ENCODE measurements around the gene ZMYM4.
A peak's percentile ranks its signal among the peaks of the same experiment; 100 is the strongest.
"Not testable (repeated sequence)": the region's sequence is repeated elsewhere in the genome, so short reads cannot be mapped to it uniquely, and the experiment has no call there.

ZMYM4 gene

GRCh38 chr1:35319988-35320713, 51.6 kb downstream of the ZMYM4 start:
- no peak overlapping the region for H4K8ac ChIP-seq (ENCODE audit: low read depth, low read length)
- no peak overlapping the region for H3K4ac ChIP-seq (ENCODE audit: low read depth, low read length)
- no peak overlapping the region for H3K4me3 ChIP-seq (ENCODE audit: low read length)
- no peak overlapping the region for H3K4me2 ChIP-seq (ENCODE audit: low read length)
- H3K56ac ChIP-seq (ENCODE audit: low read length): no peak overlapping the region
- no peak overlapping the region for H2BK120ac ChIP-seq (ENCODE audit: low read depth, low read length)
- H3K18ac ChIP-seq (ENCODE audit: low read length): no peak overlapping the region
- H3K9ac ChIP-seq (ENCODE audit: low read length): no peak overlapping the region
- H3K27ac ChIP-seq (ENCODE audit: low read depth, low read length): no peak overlapping the region
- no CpG with 5 or more reads among the region's 4 CpGs for WGBS (ENCODE audit: extremely low coverage, insufficient coverage, low lambda C conversion rate)
- H3K27me3 ChIP-seq (ENCODE audit: insufficient read depth, low read length, poor library complexity): no peaks in the 10 kb centered on the region
- no peak for DNase-seq
- no peaks in the 10 kb centered on the region for H3K4me1 ChIP-seq (ENCODE audit: control insufficient read depth, low read depth, low read length)
- H3K79me1 ChIP-seq (ENCODE audit: low read length): peaks cover 11% of the 10 kb centered on the region
- no peak overlapping the region for H2BK5ac ChIP-seq (ENCODE audit: low read length)
- no peak overlapping the region for H4K5ac ChIP-seq (ENCODE audit: low read length)
- no peaks in the 10 kb centered on the region for H3K36me3 ChIP-seq (ENCODE audit: control insufficient read depth, insufficient read depth, low read length)
- no peak overlapping the region for H2BK15ac ChIP-seq (replicated peaks; ENCODE audit: low read depth)
- H3K79me2 ChIP-seq (ENCODE audit: control insufficient read depth, insufficient read depth, low read length): peaks cover 14% of the 10 kb centered on the region
- H2AK5ac ChIP-seq (ENCODE audit: low read length): no peak overlapping the region
- no peak overlapping the region for H3K23ac ChIP-seq (ENCODE audit: low read length)

- H2BK120ac ChIP-seq (ENCODE audit: low read depth, low read length): no peak overlapping the region
- no peaks in the 10 kb centered on the region for H3K27me3 ChIP-seq (ENCODE audit: insufficient read depth, low read length, poor library complexity)
- peaks cover 9% of the 10 kb centered on the region for H3K79me1 ChIP-seq (ENCODE audit: low read length)
- no peak overlapping the region for H3K4me3 ChIP-seq (ENCODE audit: low read length)
- no peak overlapping the region for H3K18ac ChIP-seq (ENCODE audit: low read length)
- DNase-seq: no peak
- no peaks in the 10 kb centered on the region for H3K4me1 ChIP-seq (ENCODE audit: control insufficient read depth, low read depth, low read length)
- no peaks in the 10 kb centered on the region for H3K36me3 ChIP-seq (ENCODE audit: control insufficient read depth, insufficient read depth, low read length)
- H4K8ac ChIP-seq (ENCODE audit: low read depth, low read length): no peak overlapping the region
- no peak overlapping the region for H2AK5ac ChIP-seq (ENCODE audit: low read length)
- no peak overlapping the region for H4K5ac ChIP-seq (ENCODE audit: low read length)
- no peak overlapping the region for H3K9ac ChIP-seq (ENCODE audit: low read length)
- H3K56ac ChIP-seq (ENCODE audit: low read length): no peak overlapping the region
- no peak overlapping the region for H2BK5ac ChIP-seq (ENCODE audit: low read length)
- H3K4ac ChIP-seq (ENCODE audit: low read depth, low read length): no peak overlapping the region
- no peak overlapping the region for H2BK15ac ChIP-seq (replicated peaks; ENCODE audit: low read depth)
- no peak overlapping the region for H3K4me2 ChIP-seq (ENCODE audit: low read length)
- WGBS (ENCODE audit: extremely low coverage, insufficient coverage, low lambda C conversion rate): 100% methylated on average over 1 of the region's 3 CpGs
- no peak overlapping the region for H3K23ac ChIP-seq (ENCODE audit: low read length)
- H3K79me2 ChIP-seq (ENCODE audit: control insufficient read depth, insufficient read depth, low read length): peaks cover 14% of the 10 kb centered on the region
- no peak overlapping the region for H3K27ac ChIP-seq (ENCODE audit: low read depth, low read length)
Measured at GRCh38 chr1:35320937-35321336, 52.4 kb downstream of the ZMYM4 start.

GRCh38 chr1:35324486-35324885, 56.0 kb downstream of the ZMYM4 start:
- DNase-seq: peak; percentile 11
- WGBS (ENCODE audit: extremely low coverage, insufficient coverage, low lambda C conversion rate): no CpG with 5 or more reads among the region's 1 CpG
- no peak overlapping the region for H4K8ac ChIP-seq (ENCODE audit: low read depth, low read length)
- H2AK5ac ChIP-seq (ENCODE audit: low read length): no peak overlapping the region
- H3K23ac ChIP-seq (ENCODE audit: low read length): no peak overlapping the region
- no peak overlapping the region for H3K4me2 ChIP-seq (ENCODE audit: low read length)
- peaks cover 1% of the 10 kb centered on the region for H3K36me3 ChIP-seq (ENCODE audit: control insufficient read depth, insufficient read depth, low read length)
- H3K4me3 ChIP-seq (ENCODE audit: low read length): no peak overlapping the region
- no peaks in the 10 kb centered on the region for H3K27me3 ChIP-seq (ENCODE audit: insufficient read depth, low read length, poor library complexity)
- peak overlapping the region; percentile 45 for H2BK120ac ChIP-seq (ENCODE audit: low read depth, low read length)
- peaks cover 11% of the 10 kb centered on the region for H3K79me1 ChIP-seq (ENCODE audit: low read length)
- no peak overlapping the region for H4K5ac ChIP-seq (ENCODE audit: low read length)
- H3K9ac ChIP-seq (ENCODE audit: low read length): no peak overlapping the region
- peaks cover 10% of the 10 kb centered on the region for H3K79me2 ChIP-seq (ENCODE audit: control insufficient read depth, insufficient read depth, low read length)
- H3K18ac ChIP-seq (ENCODE audit: low read length): no peak overlapping the region
- H2BK15ac ChIP-seq (replicated peaks; ENCODE audit: low read depth): no peak overlapping the region
- H3K4ac ChIP-seq (ENCODE audit: low read depth, low read length): no peak overlapping the region
- no peak overlapping the region for H3K27ac ChIP-seq (ENCODE audit: low read depth, low read length)
- H3K56ac ChIP-seq (ENCODE audit: low read length): no peak overlapping the region
- H2BK5ac ChIP-seq (ENCODE audit: low read length): no peak overlapping the region
- H3K4me1 ChIP-seq (ENCODE audit: control insufficient read depth, low read depth, low read length): no peaks in the 10 kb centered on the region

GRCh38 chr1:35326246-35326866, 57.8 kb downstream of the ZMYM4 start:
- no peak overlapping the region for H3K4me3 ChIP-seq (ENCODE audit: low read length)
- no peak overlapping the region for H4K5ac ChIP-seq (ENCODE audit: low read length)
- no peak overlapping the region for H4K8ac ChIP-seq (ENCODE audit: low read depth, low read length)
- no peaks in the 10 kb centered on the region for H3K27me3 ChIP-seq (ENCODE audit: insufficient read depth, low read length, poor library complexity)
- no peak overlapping the region for H2BK15ac ChIP-seq (replicated peaks; ENCODE audit: low read depth)
- peaks cover 3% of the 10 kb centered on the region for H3K79me2 ChIP-seq (ENCODE audit: control insufficient read depth, insufficient read depth, low read length)
- DNase-seq: no peak
- peaks cover 8% of the 10 kb centered on the region for H3K79me1 ChIP-seq (ENCODE audit: low read length)
- WGBS (ENCODE audit: extremely low coverage, insufficient coverage, low lambda C conversion rate): no CpG with 5 or more reads among the region's 3 CpGs
- H3K9ac ChIP-seq (ENCODE audit: low read length): no peak overlapping the region
- H3K4me2 ChIP-seq (ENCODE audit: low read length): no peak overlapping the region
- H3K18ac ChIP-seq (ENCODE audit: low read length): no peak overlapping the region
- H2BK5ac ChIP-seq (ENCODE audit: low read length): no peak overlapping the region
- no peak overlapping the region for H3K27ac ChIP-seq (ENCODE audit: low read depth, low read length)
- no peak overlapping the region for H3K4ac ChIP-seq (ENCODE audit: low read depth, low read length)
- H2AK5ac ChIP-seq (ENCODE audit: low read length): no peak overlapping the region
- no peak overlapping the region for H3K23ac ChIP-seq (ENCODE audit: low read length)
- H3K4me1 ChIP-seq (ENCODE audit: control insufficient read depth, low read depth, low read length): no peaks in the 10 kb centered on the region
- H3K56ac ChIP-seq (ENCODE audit: low read length): no peak overlapping the region
- H2BK120ac ChIP-seq (ENCODE audit: low read depth, low read length): no peak overlapping the region
- H3K36me3 ChIP-seq (ENCODE audit: control insufficient read depth, insufficient read depth, low read length): peaks cover 1% of the 10 kb centered on the region

GRCh38 chr1:35331618-35332017, 63.1 kb downstream of the ZMYM4 start:
- not testable (repeated sequence) for H3K56ac ChIP-seq (ENCODE audit: low read length); H2BK15ac ChIP-seq (replicated peaks; ENCODE audit: low read depth); H2AK5ac ChIP-seq (ENCODE audit: low read length); H4K5ac ChIP-seq (ENCODE audit: low read length); H3K4me1 ChIP-seq (ENCODE audit: control insufficient read depth, low read depth, low read length); H4K8ac ChIP-seq (ENCODE audit: low read depth, low read length); H3K79me1 ChIP-seq (ENCODE audit: low read length); H3K18ac ChIP-seq (ENCODE audit: low read length); H3K4me3 ChIP-seq (ENCODE audit: low read length); H3K23ac ChIP-seq (ENCODE audit: low read length); H2BK120ac ChIP-seq (ENCODE audit: low read depth, low read length); H3K36me3 ChIP-seq (ENCODE audit: control insufficient read depth, insufficient read depth, low read length); H3K4ac ChIP-seq (ENCODE audit: low read depth, low read length); H3K79me2 ChIP-seq (ENCODE audit: control insufficient read depth, insufficient read depth, low read length); H3K4me2 ChIP-seq (ENCODE audit: low read length); DNase-seq; H2BK5ac ChIP-seq (ENCODE audit: low read length); H3K27ac ChIP-seq (ENCODE audit: low read depth, low read length); H3K27me3 ChIP-seq (ENCODE audit: insufficient read depth, low read length, poor library complexity); H3K9ac ChIP-seq (ENCODE audit: low read length)
- no CpG with 5 or more reads among the region's 2 CpGs for WGBS (ENCODE audit: extremely low coverage, insufficient coverage, low lambda C conversion rate)
